Neural cell (in vitro differentiated cells): ENCODE data around the gene BST1. TPM values are rescaled to one million over a fixed set of nuclear protein-coding genes. Genes with fewer than 3 reads are reported as not detected.

Experiments used
- H2AFZ ChIP-seq: fragments of 200-600, 300-800 bp; sonication (generic), shearing (Covaris generic); 2 replicates; pipeline ENCODE4 v1.6.0; 2014; ENCODE audit warnings: low read depth, mild to moderate bottlenecking, antibody characterized with exemption, low read length, moderate library complexity
- H3F3A ChIP-seq: fragments of 200-600 bp; shearing (Covaris generic); 2 replicates; pipeline ENCODE4 v1.6.1; 2016; ENCODE audit warnings: mild to moderate bottlenecking, moderate library complexity, mixed read lengths, antibody characterized with exemption, low read length; ENCODE audit not compliant: insufficient read depth, poor library complexity, severe bottlenecking
- H3K27ac ChIP-seq: fragments of 200-600, 300-800 bp; sonication (generic), shearing (Covaris generic); 2 replicates; pipeline ENCODE4 v1.5.1; 2014; ENCODE audit warnings: mild to moderate bottlenecking, low read length, moderate library complexity
- H3K27me3 ChIP-seq: fragments of 300-800, 200-600 bp; sonication (generic), shearing (Covaris generic); 2 replicates; pipeline ENCODE4 v1.6.0; 2014; ENCODE audit warnings: mild to moderate bottlenecking, low read depth, low read length, moderate library complexity; ENCODE audit not compliant: insufficient read depth
- H3K36me3 ChIP-seq: fragments of 300-800, 200-600 bp; sonication (generic), shearing (Covaris generic); 2 replicates; pipeline ENCODE4 v1.5.1; 2014; ENCODE audit warnings: mild to moderate bottlenecking, antibody characterized with exemption, low read length, moderate library complexity; ENCODE audit not compliant: insufficient read depth
- H3K4me2 ChIP-seq: fragments of 300-800, 200-600 bp; sonication (generic), shearing (Covaris generic); 2 replicates; pipeline ENCODE4 v1.6.0; 2014; ENCODE audit warnings: mild to moderate bottlenecking, low read length
- H3K4me3 ChIP-seq: fragments of 300-800, 200-600 bp; sonication (generic), shearing (Covaris generic); 2 replicates; pipeline ENCODE4 v1.5.1; 2014; ENCODE audit warnings: mild to moderate bottlenecking, low read length, moderate library complexity
- H3K79me2 ChIP-seq: fragments of 200-600 bp; shearing (Covaris generic); replicated peaks from 2 replicates; pipeline ENCODE4 v1.6.0; 2014; ENCODE audit warnings: mild to moderate bottlenecking, low read length, moderate library complexity; ENCODE audit not compliant: insufficient read depth
- H3K9ac ChIP-seq: fragments of 300-800, 200-600 bp; sonication (generic), shearing (Covaris generic); 2 replicates; pipeline ENCODE4 v1.6.1; 2016; ENCODE audit warnings: mild to moderate bottlenecking, low read length, mixed read lengths
- H3K9me2 ChIP-seq: fragments of 200-600 bp; shearing (Covaris generic); 2 replicates; pipeline ENCODE4 v1.6.1; 2016; ENCODE audit warnings: mild to moderate bottlenecking, low read length, mixed read lengths; ENCODE audit not compliant: insufficient read depth
- H3K9me3 ChIP-seq: fragments of 200-600, 300-800 bp; sonication (generic), shearing (Covaris generic); 2 replicates; pipeline ENCODE4 v1.6.1; 2016; ENCODE audit warnings: mild to moderate bottlenecking, mixed run types, low read length, moderate library complexity, mixed read lengths
- H4K20me1 ChIP-seq: fragments of 200-600 bp; shearing (Covaris generic); 2 replicates; pipeline ENCODE4 v1.6.1; 2016; ENCODE audit warnings: mild to moderate bottlenecking, mixed run types; ENCODE audit not compliant: insufficient read depth
- CTCF ChIP-seq: fragments of 450-650 bp; IDR thresholded peaks from 2 replicates; pipeline ENCODE4 v1.5.1; 2014; ENCODE audit warnings: antibody characterized with exemption, mild to moderate bottlenecking, moderate library complexity; ENCODE audit not compliant: poor library complexity, severe bottlenecking
- EP300 ChIP-seq: fragments of 450-650 bp; conservative IDR thresholded peaks from 2 replicates; pipeline ENCODE4 v1.6.1; 2014; ENCODE audit warnings: antibody characterized with exemption, mild to moderate bottlenecking, moderate library complexity; ENCODE audit not compliant: poor library complexity, severe bottlenecking
- EZH2 ChIP-seq: fragments of 200-600, 300-800 bp; shearing (Covaris generic), sonication (generic); IDR thresholded peaks from 2 replicates; pipeline ENCODE4 v1.6.1; 2014; ENCODE audit warnings: antibody characterized with exemption, low read length, borderline replicate concordance, mild to moderate bottlenecking; ENCODE audit not compliant: insufficient read depth, poor library complexity, severe bottlenecking
- MXI1 ChIP-seq: fragments of 450-650 bp; conservative IDR thresholded peaks from 2 replicates; pipeline ENCODE4 v1.6.1; 2014; ENCODE audit warnings: antibody characterized with exemption, mild to moderate bottlenecking; ENCODE audit not compliant: poor library complexity, severe bottlenecking
- POLR2AphosphoS5 ChIP-seq: IDR thresholded peaks from 2 replicates; pipeline ENCODE4 v1.6.1; 2012
- RAD21 ChIP-seq: fragments of 450-650 bp; conservative IDR thresholded peaks from 2 replicates; pipeline ENCODE4 v1.6.1; 2014; ENCODE audit warnings: antibody characterized with exemption, mild to moderate bottlenecking, moderate library complexity
- REST ChIP-seq: IDR thresholded peaks from 2 replicates; pipeline ENCODE4 v1.6.1; 2012; ENCODE audit warnings: borderline replicate concordance
- SMC3 ChIP-seq: fragments of 450-650 bp; conservative IDR thresholded peaks from 2 replicates; pipeline ENCODE4 v1.6.1; 2014; ENCODE audit warnings: antibody characterized with exemption, mild to moderate bottlenecking, moderate library complexity; ENCODE audit not compliant: poor library complexity
- TAF1 ChIP-seq: IDR thresholded peaks from 2 replicates; pipeline ENCODE4 v1.6.1; 2012; ENCODE audit warnings: low read depth
- polyA plus RNA-seq: library from polyadenylated mRNA; depleted of rRNA; stranded (reverse); fragments of >200 nt; gene quantifications from 2 replicates; pipeline ENCODE4 v1.2.3, GENCODE V29; 2014

The BST1 gene
- polyA plus RNA-seq, 1 donor from 2014 or later = 1.6 TPM

GRCh38 chr4:15657366-15657765, 45.5 kb upstream of the BST1 start:
- no peaks in the 10 kb centered on the region for H3K27me3 ChIP-seq
- no peaks in the 10 kb centered on the region for H3K9me3 ChIP-seq
- no peak overlapping the region for H3K4me3 ChIP-seq
- H3K9ac ChIP-seq = no peak overlapping the region
- no peak overlapping the region for H3K4me2 ChIP-seq
- no peaks in the 10 kb centered on the region for H4K20me1 ChIP-seq
- H2AFZ ChIP-seq = no peak overlapping the region
- H3K79me2 ChIP-seq = peaks cover 19% of the 10 kb centered on the region
- peaks cover 10% of the 10 kb centered on the region for H3F3A ChIP-seq
- H3K9me2 ChIP-seq = no peaks in the 10 kb centered on the region
- TF ChIP-seq POLR2AphosphoS5 = no peak
- no peak for TF ChIP-seq SMC3
- no peak for TF ChIP-seq MXI1
- TF ChIP-seq RAD21 = no peak
- TF ChIP-seq EZH2 = no peak
- no peak for TF ChIP-seq REST
- no peak for TF ChIP-seq EP300
- TF ChIP-seq CTCF = no peak
- no peak for TF ChIP-seq TAF1
- H3K36me3 ChIP-seq = no peaks in the 10 kb centered on the region
- no peak overlapping the region for H3K27ac ChIP-seq

- H3F3A ChIP-seq = peaks cover 10% of the 10 kb centered on the region
- no peak for TF ChIP-seq MXI1
- TF ChIP-seq EP300 = no peak
- TF ChIP-seq CTCF = no peak
- no peak for TF ChIP-seq TAF1
- no peak for TF ChIP-seq EZH2
- no peak for TF ChIP-seq RAD21
- no peak for TF ChIP-seq REST
- no peak for TF ChIP-seq SMC3
- TF ChIP-seq POLR2AphosphoS5 = no peak
- no peak overlapping the region for H3K27ac ChIP-seq
- H3K27me3 ChIP-seq = no peaks in the 10 kb centered on the region
- no peak overlapping the region for H3K4me3 ChIP-seq
- no peak overlapping the region for H3K4me2 ChIP-seq
- H3K9me2 ChIP-seq = no peaks in the 10 kb centered on the region
- H3K9me3 ChIP-seq = no peaks in the 10 kb centered on the region
- H3K79me2 ChIP-seq = peaks cover 10% of the 10 kb centered on the region
- H3K36me3 ChIP-seq = no peaks in the 10 kb centered on the region
- H3K9ac ChIP-seq = no peak overlapping the region
- H4K20me1 ChIP-seq = no peaks in the 10 kb centered on the region
- no peak overlapping the region for H2AFZ ChIP-seq
These were observed 44.6 kb upstream of the BST1 start for GRCh38 chr4:15658136-15658770.
